GM12865 (cell line): ENCODE results near the gene GNAT1.

ENCODE experiments used
- DNase-seq: peaks from one replicate; pipeline ENCODE4 v3.0.0; 2010; ENCODE audit warnings: low read depth
- H3K4me3 ChIP-seq: 2 replicates; pipeline ENCODE4 v1.5.1; 2011; ENCODE audit warnings: mild to moderate bottlenecking, low read depth, low read length, control low read depth
- CTCF ChIP-seq: IDR thresholded peaks from 2 replicates; pipeline ENCODE4 v1.5.1; 2011; ENCODE audit warnings: low read length, control low read depth, low read depth, inconsistent platforms; ENCODE audit not compliant: insufficient read depth; ENCODE audit errors: missing control alignments

The GNAT1 gene

GRCh38 chr3:50229490-50229889, 38.1 kb downstream of the GNAT1 start:
- no peak for TF ChIP-seq CTCF
- no peak for DNase-seq
- no peak overlapping the region for H3K4me3 ChIP-seq

- no peak for DNase-seq
- no peak overlapping the region for H3K4me3 ChIP-seq
- no peak for TF ChIP-seq CTCF
These were observed 38.8 kb downstream of the GNAT1 start for GRCh38 chr3:50230104-50230793.

GRCh38 chr3:50230794-50231125, 39.4 kb downstream of the GNAT1 start:
- no peak for TF ChIP-seq CTCF
- no peak overlapping the region for H3K4me3 ChIP-seq
- no peak for DNase-seq

- TF ChIP-seq CTCF: no peak
- H3K4me3 ChIP-seq: no peak overlapping the region
- DNase-seq: no peak
These were observed 40.2 kb downstream of the GNAT1 start for GRCh38 chr3:50231581-50231980.

GRCh38 chr3:50232303-50232702, 40.9 kb downstream of the GNAT1 start:
- no peak for DNase-seq
- TF ChIP-seq CTCF: no peak

GRCh38 chr3:50233176-50233575, 41.8 kb downstream of the GNAT1 start:
- H3K4me3 ChIP-seq: no peak overlapping the region
- no peak for TF ChIP-seq CTCF
- no peak for DNase-seq

More at GRCh38 chr3:50232303-50232702, 40.9 kb downstream of the GNAT1 start:
- H3K4me3 ChIP-seq: no peak overlapping the region
